ENCODE results near the gene MOB1B. TPM values are rescaled to one million over a fixed set of nuclear protein-coding genes. Genes with fewer than 3 reads are reported as not detected.

Gene MOB1B
- total RNA-seq: 13.4 and 16.5 TPM in 2 replicates

GRCh38 chr4:70901984-70902576 is at the start of gene MOB1B:
MOB1B (plus strand) TSS chr4:70902369; CDS start chr4:70902537, 168 bp downstream.

GRCh38 chr4:70993181-70994068 is 91.3 kb downstream of the MOB1B start, which contains the start of gene DCK:
DCK (plus strand) TSS chr4:70993649; CDS start chr4:70993836, 187 bp downstream.

Other genes starting within 250 kb of the MOB1B start
- not detected in 2 replicates for gene JCHAIN, start 235.9 kb upstream of the MOB1B start, total RNA-seq
- 22.0 and 24.2 TPM in 2 replicates for gene UTP3, start 213.8 kb upstream of the MOB1B start, total RNA-seq
- gene RUFY3, start 180.4 kb upstream of the MOB1B start, total RNA-seq: 36.3 and 50.5 TPM in 2 replicates
- gene GRSF1, start 62.5 kb upstream of the MOB1B start, total RNA-seq: 73.2 and 91.9 TPM in 2 replicates
- 18.6 and 21.1 TPM in 2 replicates for gene DCK, start 91.3 kb downstream of the MOB1B start, total RNA-seq

All from vein endothelial cell (primary cell).